Stomach (tissue), 9 donors: Measurements from ENCODE around the gene KLLN. TPM values are rescaled to one million over a fixed set of nuclear protein-coding genes. Genes with fewer than 3 reads are reported as not detected.
"Not testable (repeated sequence)": the region's sequence is repeated elsewhere in the genome, so short reads cannot be mapped to it uniquely, and the experiment has no call there.

Source experiments
- DNase-seq, 2 donors: peaks; one replicate each; pipeline versions ENCODE4 v3.0.0 to v3.0.0-alpha.2; 2013 to 2019
- H3K27ac ChIP-seq, 5 donors: fragments of 200-600 bp in 4 of 5; sonication (generic) in 4 of 5; one replicate each; pipeline ENCODE4 v1.5.1; 2013 to 2019; ENCODE audit warnings: mild to moderate bottlenecking in 1 of 5, moderate library complexity in 1 of 5
- H3K27me3 ChIP-seq, 3 donors: fragments of 200-600 bp; sonication (generic); one replicate each; pipeline ENCODE4 v1.5.1; 2017 to 2019; ENCODE audit warnings: mixed run types in 1 of 3
- H3K36me3 ChIP-seq, 4 donors: fragments of 200-600 bp; sonication (generic); 1 replicate in 3 of 4; 2 replicates in 1 of 4; pipeline ENCODE4 v1.5.1; 2016 to 2019
- H3K4me1 ChIP-seq, 4 donors: fragments of 200-600 bp; sonication (generic); one replicate each; pipeline ENCODE4 v1.5.1; 2016 to 2019
- H3K4me3 ChIP-seq, 4 donors: fragments of 200-600 bp; sonication (generic) in 3 of 4; one replicate each; pipeline ENCODE4 v1.5.1; 2016 to 2019; ENCODE audit warnings: mild to moderate bottlenecking in 1 of 4
- H3K9me3 ChIP-seq, 4 donors: fragments of 200-600 bp; sonication (generic); one replicate each; pipeline ENCODE4 v1.5.1; 2016 to 2019
- EP300 ChIP-seq: sonication (generic); formaldehyde crosslinking; IDR thresholded peaks from one replicate; pipeline ENCODE4 v1.6.1; 2017; ENCODE audit warnings: antibody characterized with exemption
- POLR2A ChIP-seq, 4 donors: fragments of 450-650 bp; IDR thresholded peaks; one replicate each; pipeline ENCODE4 v1.6.1; 2016; ENCODE audit warnings: antibody characterized with exemption in 4 of 4, control low read depth in 2 of 4, mild to moderate bottlenecking in 1 of 4, moderate library complexity in 1 of 4
- POLR2AphosphoS5 ChIP-seq, 3 donors: sonication (generic); formaldehyde crosslinking; IDR thresholded peaks; one replicate each; pipeline ENCODE4 v1.6.1; 2016; ENCODE audit warnings: antibody characterized with exemption in 3 of 3
- WGBS, 5 donors: extraction: QIAGEN DNeasy Blood & Tissue Kit in 3 of 5; methylation state at CpG; one replicate each; pipeline versions ENCODE4 v1.1.5 to v1.1.7; 2013 to 2018; 5-methylcytosine and 5-hydroxymethylcytosine counted together
- intact Hi-C: fragments of 100-400 bp; cut with DNase I; formaldehyde crosslinking; loops from one replicate; pipeline ENCODE4 v1.15.1; 2023; ENCODE audit warnings: low total_unique reads
- polyA plus RNA-seq, 3 donors: library from polyadenylated mRNA; stranded (reverse); fragments of 200-250 nt; gene quantifications; one replicate each; pipeline ENCODE4 v1.2.3, GENCODE V29; 2013
- total RNA-seq, 5 donors: library from RNA; depleted of rRNA; stranded (reverse); fragments of >200 nt; gene quantifications; one replicate each; pipeline versions ENCODE4 v1.1.0 to v1.2.3, GENCODE V29; 2014 to 2016
- TF ChIP-seq, protein P1 (sequence below), 7 experiments: fragments of 450-650 bp in 4 of 7; fragments of 200-600 bp in 3 of 7; sonication (generic) in 3 of 7; IDR thresholded peaks; one replicate each; pipeline ENCODE4 v1.5.1; 2016 to 2019; ENCODE audit warnings: antibody characterized with exemption in 7 of 7, control low read depth in 2 of 7, mild to moderate bottlenecking in 1 of 7
- donor health status: healthy with polysubstance abuse.
- donor health status: Bipolar disorder and iron deficiency.
- donor health status: healthy.

Gene KLLN
- total and polyA plus RNA-seq, 8 donors = 0.18 to 0.37 (median 0.27) TPM; not detected in 4

DNA sequence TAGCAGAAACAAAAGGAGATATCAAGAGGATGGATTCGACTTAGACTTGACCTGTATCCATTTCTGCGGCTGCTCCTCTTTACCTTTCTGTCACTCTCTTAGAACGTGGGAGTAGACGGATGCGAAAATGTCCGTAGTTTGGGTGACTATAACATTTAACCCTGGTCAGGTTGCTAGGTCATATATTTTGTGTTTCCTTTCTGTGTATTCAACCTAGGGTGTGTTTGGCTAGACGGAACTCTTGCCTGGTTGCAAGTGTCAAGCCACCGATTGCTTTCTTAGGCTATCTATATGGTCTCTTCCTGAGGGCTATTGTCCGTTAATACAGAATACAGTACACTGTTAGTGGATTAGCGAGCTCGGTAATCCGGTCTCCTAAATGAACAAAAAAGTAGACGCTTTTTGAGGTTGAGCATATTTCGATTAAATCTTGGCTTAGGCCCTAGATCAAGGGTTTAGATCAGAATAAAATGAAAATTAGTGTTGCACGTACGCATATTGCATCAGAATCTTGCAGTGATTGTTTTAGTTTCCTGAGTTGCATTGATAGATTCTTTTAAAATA lies 1.2 kb upstream of the KLLN start:
- H3K27ac ChIP-seq = peak overlapping the region; percentile 95 to 99 (median 97)
- peaks cover 7 to 35% (median 33%) of the 10 kb centered on the region in 4 donors for H3K4me1 ChIP-seq
- 0 to 1% (median 1%) methylated on average over 16 of the region's 16 CpGs for WGBS, 5 donors
- H3K9me3 ChIP-seq = no peaks in the 10 kb centered on the region
- peak overlapping the region; percentile 88 to 94 (median 90) for H3K4me3 ChIP-seq
- TF ChIP-seq EP300 (no peak), POLR2A (IDR thresholded peaks at IDR 0.05) (no peak), POLR2AphosphoS5 (IDR thresholded peaks at IDR 0.05) (no peak)
- TF ChIP-seq, protein P1, sequence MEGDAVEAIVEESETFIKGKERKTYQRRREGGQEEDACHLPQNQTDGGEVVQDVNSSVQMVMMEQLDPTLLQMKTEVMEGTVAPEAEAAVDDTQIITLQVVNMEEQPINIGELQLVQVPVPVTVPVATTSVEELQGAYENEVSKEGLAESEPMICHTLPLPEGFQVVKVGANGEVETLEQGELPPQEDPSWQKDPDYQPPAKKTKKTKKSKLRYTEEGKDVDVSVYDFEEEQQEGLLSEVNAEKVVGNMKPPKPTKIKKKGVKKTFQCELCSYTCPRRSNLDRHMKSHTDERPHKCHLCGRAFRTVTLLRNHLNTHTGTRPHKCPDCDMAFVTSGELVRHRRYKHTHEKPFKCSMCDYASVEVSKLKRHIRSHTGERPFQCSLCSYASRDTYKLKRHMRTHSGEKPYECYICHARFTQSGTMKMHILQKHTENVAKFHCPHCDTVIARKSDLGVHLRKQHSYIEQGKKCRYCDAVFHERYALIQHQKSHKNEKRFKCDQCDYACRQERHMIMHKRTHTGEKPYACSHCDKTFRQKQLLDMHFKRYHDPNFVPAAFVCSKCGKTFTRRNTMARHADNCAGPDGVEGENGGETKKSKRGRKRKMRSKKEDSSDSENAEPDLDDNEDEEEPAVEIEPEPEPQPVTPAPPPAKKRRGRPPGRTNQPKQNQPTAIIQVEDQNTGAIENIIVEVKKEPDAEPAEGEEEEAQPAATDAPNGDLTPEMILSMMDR (IDR thresholded peaks at IDR 0.05) = no peak
- H3K36me3 ChIP-seq = no peaks in the 10 kb centered on the region
- DNase-seq = peak in 1 of 2 donors; percentile 50
- intact Hi-C loops = loop anchor here (10.0 kb wide), 1 partner anchor 250 kb away; no protein-coding TSS in a partner anchor
- no peaks in the 10 kb centered on the region for H3K27me3 ChIP-seq

DNA sequence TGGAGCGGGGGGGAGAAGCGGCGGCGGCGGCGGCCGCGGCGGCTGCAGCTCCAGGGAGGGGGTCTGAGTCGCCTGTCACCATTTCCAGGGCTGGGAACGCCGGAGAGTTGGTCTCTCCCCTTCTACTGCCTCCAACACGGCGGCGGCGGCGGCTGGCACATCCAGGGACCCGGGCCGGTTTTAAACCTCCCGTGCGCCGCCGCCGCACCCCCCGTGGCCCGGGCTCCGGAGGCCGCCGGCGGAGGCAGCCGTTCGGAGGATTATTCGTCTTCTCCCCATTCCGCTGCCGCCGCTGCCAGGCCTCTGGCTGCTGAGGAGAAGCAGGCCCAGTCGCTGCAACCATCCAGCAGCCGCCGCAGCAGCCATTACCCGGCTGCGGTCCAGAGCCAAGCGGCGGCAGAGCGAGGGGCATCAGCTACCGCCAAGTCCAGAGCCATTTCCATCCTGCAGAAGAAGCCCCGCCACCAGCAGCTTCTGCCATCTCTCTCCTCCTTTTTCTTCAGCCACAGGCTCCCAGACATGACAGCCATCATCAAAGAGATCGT lies 690 bp upstream of the KLLN start:
- H3K27me3 ChIP-seq, H3K9me3 ChIP-seq, H3K36me3 ChIP-seq: not testable (repeated sequence)
- DNase-seq = peak; percentile 39 to 75
- H3K4me3 ChIP-seq = peak overlapping the region; percentile 88 to 94 (median 90)
- 0 to 1% (median 0%) methylated on average over 9 to 47 of the region's 47 CpGs for WGBS, 5 donors
- intact Hi-C loops = loop anchor here (10.0 kb wide), 1 partner anchor 251 kb away; no protein-coding TSS in a partner anchor
- peak overlapping the region; percentile 95 to 99 (median 97) for H3K27ac ChIP-seq
- peaks cover 7 to 30% (median 27%) of the 10 kb centered on the region in 4 donors for H3K4me1 ChIP-seq

DNA sequence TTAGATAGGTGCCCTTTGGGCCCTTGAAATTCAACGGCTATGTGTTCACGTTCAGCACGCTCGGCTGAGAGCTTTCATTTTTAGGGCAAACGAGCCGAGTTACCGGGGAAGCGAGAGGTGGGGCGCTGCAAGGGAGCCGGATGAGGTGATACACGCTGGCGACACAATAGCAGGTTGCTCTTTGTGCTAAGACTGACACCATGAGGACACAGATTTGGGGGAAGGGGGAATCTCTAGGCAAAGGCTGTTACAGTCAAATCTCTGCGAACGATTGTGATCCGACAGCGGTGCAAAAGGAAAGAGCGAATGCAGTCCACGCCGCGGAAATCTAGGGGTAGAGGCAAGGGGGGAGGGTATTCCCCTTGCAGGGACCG lies 667 bp downstream of the KLLN start:
- DNase-seq = no peak
- H3K4me1 ChIP-seq = peaks cover 7 to 19% (median 16%) of the 10 kb centered on the region in 4 donors
- H3K4me3 ChIP-seq = peak overlapping the region; percentile 88 to 94 (median 90)
- 0 to 1% (median 0%) methylated on average over 19 to 21 of the region's 21 CpGs for WGBS, 5 donors
- H3K9me3 ChIP-seq = no peaks in the 10 kb centered on the region
- TF ChIP-seq EP300 = no peak
- TF ChIP-seq POLR2A (IDR thresholded peaks at IDR 0.05) = no peak
- TF ChIP-seq, protein P1 (IDR thresholded peaks at IDR 0.05) = no peak
- TF ChIP-seq POLR2AphosphoS5 (IDR thresholded peaks at IDR 0.05) = no peak
- H3K36me3 ChIP-seq = no peaks in the 10 kb centered on the region
- no peaks in the 10 kb centered on the region for H3K27me3 ChIP-seq
- peak overlapping the region; percentile 95 to 99 (median 97) for H3K27ac ChIP-seq
- intact Hi-C loops = loop anchor here (10.0 kb wide), 1 partner anchor 252 kb away; no protein-coding TSS in a partner anchor

DNA sequence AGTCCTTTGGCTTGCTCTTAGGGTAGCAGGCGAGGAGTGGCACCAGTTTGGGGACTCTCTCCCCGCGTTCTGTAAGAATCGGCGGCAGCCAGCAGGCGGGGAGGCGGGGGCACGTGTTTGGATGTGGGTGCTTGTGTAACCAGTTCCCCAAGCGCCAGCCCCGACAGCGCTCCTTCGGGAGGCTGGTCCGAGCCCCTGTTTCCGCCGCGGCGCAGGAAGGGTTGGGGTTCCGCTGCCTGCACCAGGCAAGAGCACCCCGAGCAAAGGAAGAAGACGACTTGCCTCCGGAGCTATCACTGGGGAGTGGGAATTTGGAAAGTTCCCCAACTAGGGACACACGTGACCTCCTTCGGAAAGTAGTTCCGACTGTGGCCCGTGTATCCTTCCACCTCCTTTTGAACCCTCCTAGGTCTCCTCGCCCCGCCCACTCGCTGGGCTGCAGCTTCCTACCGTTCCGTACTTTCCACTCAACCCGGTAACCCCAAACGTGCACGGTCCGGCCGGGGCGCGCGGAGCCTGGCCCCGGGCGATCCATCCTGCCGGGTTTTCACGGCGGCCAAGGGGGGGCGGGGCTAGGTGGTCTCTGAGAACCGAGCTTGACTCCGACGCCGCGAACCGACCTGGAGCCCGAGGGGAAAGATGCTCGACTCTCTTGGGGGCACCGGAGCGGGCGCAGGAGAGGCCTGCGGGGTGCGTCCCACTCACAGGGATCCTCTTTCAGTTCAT lies 1.2 kb downstream of the KLLN start:
- Histone ChIP-seq H3K4me1 (peaks cover 7 to 19% (median 16%) of the 10 kb centered on the region in 4 donors), H3K27ac (peak overlapping the region; percentile 95 to 99 (median 97)), H3K4me3 (peak overlapping the region; percentile 88 to 94 (median 90)), H3K27me3 (no peaks in the 10 kb centered on the region), H3K36me3 (no peaks in the 10 kb centered on the region), H3K9me3 (no peaks in the 10 kb centered on the region)
- DNase-seq = peak; percentile 98 to 99
- intact Hi-C loops = loop anchor here (10.0 kb wide), 1 partner anchor 253 kb away; no protein-coding TSS in a partner anchor
- TF ChIP-seq POLR2AphosphoS5 (IDR thresholded peaks at IDR 0.05) (peak; percentile 67 to 95 (median 85)), EP300 (no peak)
- TF ChIP-seq, protein P1 (IDR thresholded peaks at IDR 0.05) = no peak
- WGBS, 5 donors = 0 to 1% (median 0%) methylated on average over 30 to 57 of the region's 57 CpGs
